IMR-90 (cell line): ENCODE results near the gene SPEG. TPM values are rescaled to one million over a fixed set of nuclear protein-coding genes. Genes with fewer than 3 reads are reported as not detected.

Source experiments
- ATAC-seq: fragments of 200-7000 bp; cut with Tn5 transposase; 2 replicates; pipeline ENCODE4 v1.9.1; 2020; ENCODE audit warnings: low read depth, mild to moderate bottlenecking, moderate library complexity
- BruUV-seq: library from RNA; stranded (reverse); fragments of 400-500 nt; replicated peaks from 2 replicates; lab custom pipeline; 2021; lab: Mats Ljungman, UMichigan
- CTCF ChIA-PET: fragments of 300-600 bp; formaldehyde crosslinking; extraction: SDS; loops from one replicate; lab custom pipeline; 2021; ENCODE audit warnings: antibody characterized with exemption; lab: Yijun Ruan, JAX
- POLR2A ChIA-PET: fragments of 300-600 bp; sonication (Branson Sonifier 250); formaldehyde crosslinking; loops from one replicate; lab custom pipeline; 2022; ENCODE audit warnings: antibody characterized with exemption; ENCODE audit not compliant: unreplicated experiment; lab: Charles Lee
- DNase-seq: peaks from one replicate; pipeline ENCODE4 v3.0.0; 2013
- H2AFZ ChIP-seq: replicated peaks from 2 replicates; pipeline ENCODE3; 2013; ENCODE audit warnings: low read length, mild to moderate bottlenecking; ENCODE audit not compliant: poor library complexity
- H2AK5ac ChIP-seq: 2 replicates; pipeline ENCODE4 v1.6.1; 2013; ENCODE audit warnings: low read depth, low read length, inconsistent platforms
- H2AK9ac ChIP-seq: replicated peaks from 2 replicates; pipeline ENCODE3; 2013; ENCODE audit warnings: mild to moderate bottlenecking, low read depth, low read length, moderate library complexity; ENCODE audit not compliant: poor library complexity
- H2BK120ac ChIP-seq: 2 replicates; pipeline ENCODE4 v1.6.1; 2013; ENCODE audit warnings: low read depth, low read length, inconsistent platforms
- H2BK15ac ChIP-seq: 3 replicates; pipeline ENCODE4 v1.6.1; 2013; ENCODE audit warnings: low read depth, low read length, inconsistent platforms
- H2BK20ac ChIP-seq: 2 replicates; pipeline ENCODE4 v1.6.1; 2013; ENCODE audit warnings: low read depth, mild to moderate bottlenecking, inconsistent platforms, low read length, moderate library complexity
- H2BK5ac ChIP-seq: 2 replicates; pipeline ENCODE4 v1.6.1; 2013; ENCODE audit warnings: mild to moderate bottlenecking, low read depth, low read length, inconsistent platforms; ENCODE audit not compliant: poor library complexity, severe bottlenecking
- H3K14ac ChIP-seq: replicated peaks from 2 replicates; pipeline ENCODE4 v1.6.1; 2013; ENCODE audit warnings: low read depth, low read length, inconsistent platforms
- H3K18ac ChIP-seq: 2 replicates; pipeline ENCODE4 v1.6.1; 2013; ENCODE audit warnings: low read depth, low read length, control low read depth
- H3K23ac ChIP-seq: 2 replicates; pipeline ENCODE4 v1.6.1; 2013; ENCODE audit warnings: low read depth, low read length, inconsistent platforms
- H3K27ac ChIP-seq: 2 replicates; pipeline ENCODE4 v1.5.1; 2013; ENCODE audit warnings: mild to moderate bottlenecking, control low read depth, low read length; ENCODE audit not compliant: insufficient read depth
- H3K27me3 ChIP-seq: 2 replicates; pipeline ENCODE4 v1.6.1; 2013; ENCODE audit warnings: low read length; ENCODE audit not compliant: control insufficient read depth, insufficient read depth
- H3K36me3 ChIP-seq: 2 replicates; pipeline ENCODE4 v1.6.1; 2013; ENCODE audit warnings: low read length, mixed read lengths; ENCODE audit not compliant: control insufficient read depth, insufficient read depth
- H3K4ac ChIP-seq: 2 replicates; pipeline ENCODE4 v1.6.1; 2013; ENCODE audit warnings: low read depth, low read length, inconsistent platforms
- H3K4me1 ChIP-seq: 2 replicates; pipeline ENCODE4 v1.6.1; 2013; ENCODE audit warnings: low read length, mixed read lengths; ENCODE audit not compliant: control insufficient read depth, insufficient read depth
- H3K4me2 ChIP-seq: 2 replicates; pipeline ENCODE4 v1.6.1; 2013; ENCODE audit warnings: low read depth, mild to moderate bottlenecking, control low read depth, low read length, moderate library complexity
- H3K4me3 ChIP-seq: 2 replicates; pipeline ENCODE4 v1.5.1; 2013; ENCODE audit warnings: low read depth, mild to moderate bottlenecking, control low read depth, low read length, moderate library complexity; ENCODE audit not compliant: insufficient read depth
- H3K56ac ChIP-seq: 2 replicates; pipeline ENCODE4 v1.6.1; 2013; ENCODE audit warnings: low read length, inconsistent platforms; ENCODE audit not compliant: insufficient read depth; ENCODE audit errors: extremely low read depth
- H3K79me1 ChIP-seq, 2 experiments: 2 replicates each; pipeline ENCODE4 v1.6.1; 2013; ENCODE audit warnings: low read length in 2 of 2, inconsistent platforms in 1 of 2, low read depth in 1 of 2
- H3K9ac ChIP-seq: 2 replicates; pipeline ENCODE4 v1.6.1; 2013; ENCODE audit warnings: low read depth, low read length, control low read depth
- H3K9me1 ChIP-seq: 2 replicates; pipeline ENCODE4 v1.6.1; 2013; ENCODE audit warnings: low read length, inconsistent platforms; ENCODE audit not compliant: insufficient read depth
- H3K9me3 ChIP-seq: 2 replicates; pipeline ENCODE4 v1.6.1; 2013; ENCODE audit warnings: low read length; ENCODE audit not compliant: control insufficient read depth, insufficient read depth
- H4K20me1 ChIP-seq: 2 replicates; pipeline ENCODE4 v1.6.1; 2013; ENCODE audit warnings: low read length, inconsistent platforms; ENCODE audit not compliant: insufficient read depth
- H4K5ac ChIP-seq: 2 replicates; pipeline ENCODE4 v1.6.1; 2013; ENCODE audit warnings: mild to moderate bottlenecking, low read depth, low read length, control low read depth
- H4K8ac ChIP-seq, 2 experiments: 2 replicates each; pipeline ENCODE4 v1.6.1; 2013; ENCODE audit warnings: low read depth in 2 of 2, low read length in 2 of 2, control low read depth in 1 of 2, inconsistent platforms in 1 of 2
- H4K91ac ChIP-seq: 2 replicates; pipeline ENCODE4 v1.6.1; 2013; ENCODE audit warnings: low read depth, low read length, inconsistent platforms; ENCODE audit not compliant: insufficient read depth
- BHLHE40 ChIP-seq: fragments of 150-350 bp; IDR thresholded peaks from 2 replicates; pipeline ENCODE4 v1.6.1; 2016; ENCODE audit warnings: mild to moderate bottlenecking, low read depth, low read length
- CEBPB ChIP-seq: IDR thresholded peaks from 2 replicates; pipeline ENCODE4 v1.6.1; 2012; ENCODE audit warnings: low read depth, low read length, improper control_type of control experiment
- CHD1 ChIP-seq: IDR thresholded peaks from 2 replicates; pipeline ENCODE4 v1.6.1; 2012; ENCODE audit warnings: low read depth, low read length, improper control_type of control experiment
- CTCF ChIP-seq: conservative IDR thresholded peaks from 2 replicates; pipeline ENCODE4 v1.5.1; 2012; ENCODE audit warnings: mild to moderate bottlenecking, low read depth, low read length, improper control_type of control experiment
- ELK1 ChIP-seq: fragments of 150-350 bp; IDR thresholded peaks from 2 replicates; pipeline ENCODE4 v1.6.1; 2016; ENCODE audit warnings: low read depth, mild to moderate bottlenecking, low read length, moderate library complexity, borderline replicate concordance
- RAD21 ChIP-seq: IDR thresholded peaks from 2 replicates; pipeline ENCODE4 v1.6.1; 2012; ENCODE audit warnings: low read length, improper control_type of control experiment
- RFX5 ChIP-seq: IDR thresholded peaks from 2 replicates; pipeline ENCODE4 v1.8.0; 2012; ENCODE audit warnings: low read depth, mild to moderate bottlenecking, low read length, moderate library complexity
- SMC3 ChIP-seq: fragments of 150-350 bp; IDR thresholded peaks from 2 replicates; pipeline ENCODE4 v1.6.1; 2016; ENCODE audit warnings: low read depth, mild to moderate bottlenecking, antibody characterized with exemption, low read length, moderate library complexity
- USF2 ChIP-seq: fragments of 150-350 bp; IDR thresholded peaks from 2 replicates; pipeline ENCODE4 v1.6.1; 2017; ENCODE audit warnings: mild to moderate bottlenecking, antibody characterized with exemption, low read length, low read depth
- dilution Hi-C: fragments of 300-500 bp; cut with HindIII; formaldehyde crosslinking; loops from one replicate; pipeline ENCODE4 v1.14.3; 2018; ENCODE audit warnings: low sequenced_read_pairs; ENCODE audit not compliant: unreplicated experiment
- in situ Hi-C: fragments of 300-500 bp; cut with MboI; formaldehyde crosslinking; loops from 3 replicates; pipeline ENCODE4 v1.14.3; 2019; ENCODE audit warnings: low sequenced_read_pairs, inconsistent platforms, mixed read lengths
- intact Hi-C: fragments of 100-400 bp; cut with micrococcal nuclease; formaldehyde crosslinking; loops from 2 replicates; pipeline ENCODE4 v1.10.0; 2022
- polyA plus RNA-seq, 3 experiments: library from polyadenylated mRNA; depleted of rRNA; stranded (reverse); fragments of >200 nt; gene quantifications; 2 replicates each; pipeline ENCODE4 v1.2.3, GENCODE V29; 2012; ENCODE audit warnings: low replicate concordance in 1 of 3
- total RNA-seq: library from RNA; depleted of rRNA; stranded (reverse); fragments of >200 nt; gene quantifications from 2 replicates; pipeline ENCODE4 v1.2.3, GENCODE V29; 2012

The SPEG gene
- total and polyA plus RNA-seq, 2 of the 4 experiments (the other 2 are of a cell fraction) = 6.8 to 81.6 TPM

- in situ Hi-C loops (no loop called here), dilution Hi-C loops (no loop called here), intact Hi-C loops (no loop called here)
- H3K4me2 ChIP-seq = no peak overlapping the region
- peaks cover 12% of the 10 kb centered on the region for H3K9me1 ChIP-seq
- no peak overlapping the region for H3K4ac ChIP-seq
- H2BK5ac ChIP-seq = no peak overlapping the region
- H2AK5ac ChIP-seq = no peak overlapping the region
- H3K23ac ChIP-seq = no peak overlapping the region
- no peak overlapping the region for H4K91ac ChIP-seq
- peaks cover 9% of the 10 kb centered on the region for H3K4me1 ChIP-seq
- no peak overlapping the region for H3K56ac ChIP-seq
- no peak overlapping the region for H3K27ac ChIP-seq
- H2BK120ac ChIP-seq = no peak overlapping the region
- no peaks in the 10 kb centered on the region for H4K20me1 ChIP-seq
- no peak overlapping the region for H4K5ac ChIP-seq
- TF ChIP-seq USF2 (no peak), SMC3 (no peak), BHLHE40 (no peak), RFX5 (no peak), CHD1 (no peak), CTCF (no peak), ELK1 (no peak), CEBPB (no peak), RAD21 (no peak)
- H4K8ac ChIP-seq = no peak overlapping the region
- H3K36me3 ChIP-seq = peaks cover 44% of the 10 kb centered on the region
- H3K9me3 ChIP-seq = no peaks in the 10 kb centered on the region
- H2AK9ac ChIP-seq = no peak overlapping the region
- no peak overlapping the region for H2AFZ ChIP-seq
- no peak overlapping the region for H2BK20ac ChIP-seq
- peaks cover 18 to 32% of the 10 kb centered on the region in 2 experiments for H3K79me1 ChIP-seq
- ChIA-PET POLR2A (no interaction called here), CTCF (interaction anchor here (0.6 kb wide), 1 partner anchor 325 kb away, joined by 3 read pairs; no protein-coding TSS in a partner anchor)
- H2BK15ac ChIP-seq = no peak overlapping the region
- no TSS peak for BruUV-seq
- no peaks in the 10 kb centered on the region for H3K27me3 ChIP-seq
- no peak overlapping the region for H3K9ac ChIP-seq
- no peak overlapping the region for H3K4me3 ChIP-seq
- H3K18ac ChIP-seq = no peak overlapping the region
- no peak overlapping the region for H3K14ac ChIP-seq
- DNase-seq (no peak), ATAC-seq (no peak)
Observed at GRCh38 chr2:219502618-219503017, 68.0 kb downstream of the SPEG start.
